PC-9 (cell line): ENCODE results near the gene TRPM1.

Source experiments
- CTCF ChIP-seq: fragments of 200-600 bp; sonication (generic); conservative IDR thresholded peaks from 2 replicates; pipeline ENCODE4 v1.6.1; 2017; ENCODE audit warnings: mixed run types, antibody characterized with exemption, mild to moderate bottlenecking, moderate library complexity
- EZH2 ChIP-seq: fragments of 200-600 bp; sonication (generic); IDR thresholded peaks from 2 replicates; pipeline ENCODE4 v1.8.0; 2017; ENCODE audit warnings: antibody characterized with exemption, low read depth

DNA sequence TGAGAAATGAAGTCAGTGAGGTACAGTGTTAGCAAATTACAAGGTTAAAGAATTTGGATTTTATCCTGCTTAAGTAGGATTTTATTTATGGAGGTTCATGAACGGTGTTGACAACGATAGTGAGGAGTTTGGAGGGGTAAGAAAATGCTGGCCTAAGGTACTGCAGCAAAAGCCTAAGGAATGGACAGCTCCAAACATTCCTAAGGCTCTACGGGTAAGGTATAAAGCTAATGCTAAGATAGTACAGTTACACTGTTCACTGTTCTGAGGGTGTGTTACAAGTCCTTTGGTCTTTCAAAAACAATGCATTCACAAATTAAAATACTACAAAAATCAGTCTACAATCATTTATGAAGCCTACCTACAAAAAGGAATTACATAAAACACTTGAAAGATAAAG lies 117.4 kb downstream of the TRPM1 start:
- TF ChIP-seq EZH2 (no peak), CTCF (no peak)
